Neural progenitor cell (in vitro differentiated cells): ENCODE data around the gene ARPC4. TPM values are rescaled to one million over a fixed set of nuclear protein-coding genes. Genes with fewer than 3 reads are reported as not detected.

ENCODE experiments used
- DNase-seq: peaks from one replicate; pipeline ENCODE4 v3.0.0-alpha.2; 2016; ENCODE audit warnings: low spot score
- H2AFZ ChIP-seq: fragments of 200-600 bp; sonication (generic); replicated peaks from 2 replicates; pipeline ENCODE4 v1.6.1; 2016; ENCODE audit warnings: antibody characterized with exemption
- H3F3A ChIP-seq: fragments of 200-600 bp; sonication (generic); 2 replicates; pipeline ENCODE4 v1.6.1; 2016; ENCODE audit warnings: antibody characterized with exemption, low read depth
- H3K27ac ChIP-seq: fragments of 200-600 bp; sonication (generic); 2 replicates; pipeline ENCODE4 v1.5.1; 2016; ENCODE audit warnings: mild to moderate bottlenecking
- H3K27me3 ChIP-seq: fragments of 200-600 bp; sonication (generic); 2 replicates; pipeline ENCODE4 v1.6.1; 2016; ENCODE audit warnings: mild to moderate bottlenecking, moderate library complexity
- H3K36me3 ChIP-seq: fragments of 200-600 bp; sonication (generic); 2 replicates; pipeline ENCODE4 v1.5.1; 2016
- H3K4me1 ChIP-seq: fragments of 200-600 bp; sonication (generic); 2 replicates; pipeline ENCODE4 v1.6.1; 2016; ENCODE audit warnings: mixed run types
- H3K4me2 ChIP-seq: fragments of 200-600 bp; sonication (generic); 2 replicates; pipeline ENCODE4 v1.6.1; 2016
- H3K4me3 ChIP-seq: fragments of 200-600 bp; sonication (generic); 2 replicates; pipeline ENCODE4 v1.5.1; 2016
- H3K79me2 ChIP-seq: fragments of 200-600 bp; sonication (generic); 2 replicates; pipeline ENCODE4 v1.6.1; 2016; ENCODE audit warnings: low read depth
- H3K9ac ChIP-seq: fragments of 200-600 bp; sonication (generic); 2 replicates; pipeline ENCODE4 v1.6.1; 2016
- H3K9me3 ChIP-seq: fragments of 200-600 bp; sonication (generic); 2 replicates; pipeline ENCODE4 v1.5.1; 2016; ENCODE audit warnings: low read depth
- H4K20me1 ChIP-seq: fragments of 200-600 bp; sonication (generic); 2 replicates; pipeline ENCODE4 v1.6.1; 2016; ENCODE audit warnings: low read depth
- H3K27ac Mint-ChIP-seq: 3 replicates; pipeline ENCODE4 v1.8.0; 2021; ENCODE audit warnings: mixed read lengths
- H3K27me3 Mint-ChIP-seq: 2 replicates; pipeline ENCODE4 v1.8.0; 2022; ENCODE audit warnings: low read depth, mild to moderate bottlenecking, inconsistent platforms, moderate library complexity, mixed read lengths; ENCODE audit not compliant: insufficient read depth
- H3K36me3 Mint-ChIP-seq: 3 replicates; pipeline ENCODE4 v1.8.0; 2021; ENCODE audit warnings: mixed read lengths
- H3K4me1 Mint-ChIP-seq: 3 replicates; pipeline ENCODE4 v1.8.0; 2021; ENCODE audit warnings: mixed read lengths
- H3K4me3 Mint-ChIP-seq: 3 replicates; pipeline ENCODE4 v1.8.0; 2021; ENCODE audit warnings: mild to moderate bottlenecking, moderate library complexity, mixed read lengths
- H3K9me3 Mint-ChIP-seq: 3 replicates; pipeline ENCODE4 v1.8.0; 2020; ENCODE audit warnings: mixed read lengths
- CTCF ChIP-seq: fragments of 200-600 bp; sonication (generic); IDR thresholded peaks from 2 replicates; pipeline ENCODE4 v1.5.1; 2017; ENCODE audit warnings: antibody characterized with exemption, mild to moderate bottlenecking
- EZH2 ChIP-seq: fragments of 200-600 bp; sonication (generic); IDR thresholded peaks from 2 replicates; pipeline ENCODE4 v1.6.1; 2017; ENCODE audit warnings: antibody characterized with exemption, mild to moderate bottlenecking, moderate library complexity
- EZH2phosphoT487 ChIP-seq: fragments of 200-600 bp; sonication (generic); IDR thresholded peaks from 2 replicates; pipeline ENCODE4 v1.6.1; 2017; ENCODE audit warnings: antibody characterized with exemption
- total RNA-seq: library from RNA; depleted of rRNA; stranded (reverse); fragments of >200 nt; gene quantifications from 2 replicates; pipeline ENCODE4 v1.2.3, GENCODE V29; 2015; ENCODE audit warnings: low replicate concordance

ARPC4 gene
- total RNA-seq, 1 donor from 2014 or later = 126 TPM

- Histone ChIP-seq H4K20me1 (no peaks in the 10 kb centered on the region), H3F3A (no peaks in the 10 kb centered on the region), H3K9me3 (no peaks in the 10 kb centered on the region), H3K4me3 (no peak overlapping the region), H2AFZ (no peak overlapping the region), H3K27me3 (no peaks in the 10 kb centered on the region), H3K4me2 (no peak overlapping the region), H3K9ac (no peak overlapping the region), H3K27ac (no peak overlapping the region), H3K4me1 (no peaks in the 10 kb centered on the region), H3K36me3 (no peaks in the 10 kb centered on the region), H3K79me2 (no peaks in the 10 kb centered on the region)
- Mint-ChIP-seq H3K27ac (no peak overlapping the region), H3K27me3 (peaks cover 2% of the 10 kb centered on the region), H3K4me3 (no peak overlapping the region), H3K36me3 (peaks cover 9% of the 10 kb centered on the region), H3K4me1 (no peaks in the 10 kb centered on the region), H3K9me3 (no peaks in the 10 kb centered on the region)
- TF ChIP-seq EZH2 = no peak
- no peak for DNase-seq
These were observed 41.9 kb downstream of the ARPC4 start for GRCh38 chr3:9834520-9835380.

- no peaks in the 10 kb centered on the region for H3K9me3 ChIP-seq
- no peak overlapping the region for H2AFZ ChIP-seq
- no peaks in the 10 kb centered on the region for H3F3A ChIP-seq
- no peaks in the 10 kb centered on the region for H3K79me2 ChIP-seq
- no peaks in the 10 kb centered on the region for H3K36me3 ChIP-seq
- Mint-ChIP-seq H3K36me3 (peaks cover 18% of the 10 kb centered on the region), H3K27ac (no peak overlapping the region), H3K4me3 (no peak overlapping the region), H3K27me3 (peaks cover 4% of the 10 kb centered on the region), H3K9me3 (no peaks in the 10 kb centered on the region), H3K4me1 (peaks cover 5% of the 10 kb centered on the region)
- no peak overlapping the region for H3K27ac ChIP-seq
- no peak overlapping the region for H3K9ac ChIP-seq
- TF ChIP-seq EZH2 (no peak), CTCF (no peak), EZH2phosphoT487 (no peak)
- H4K20me1 ChIP-seq = no peaks in the 10 kb centered on the region
- no peak overlapping the region for H3K4me2 ChIP-seq
- no peak for DNase-seq
- H3K27me3 ChIP-seq = no peaks in the 10 kb centered on the region
- no peak overlapping the region for H3K4me3 ChIP-seq
- no peaks in the 10 kb centered on the region for H3K4me1 ChIP-seq
These were observed 45.1 kb downstream of the ARPC4 start for GRCh38 chr3:9837701-9838582.

- peaks cover 6% of the 10 kb centered on the region for H3F3A ChIP-seq
- no peak overlapping the region for H3K4me2 ChIP-seq
- no peaks in the 10 kb centered on the region for H3K9me3 ChIP-seq
- no peak overlapping the region for H3K4me3 Mint-ChIP-seq
- no peak overlapping the region for H2AFZ ChIP-seq
- H3K4me1 Mint-ChIP-seq = peaks cover 5% of the 10 kb centered on the region
- H3K9ac ChIP-seq = no peak overlapping the region
- H3K4me3 ChIP-seq = no peak overlapping the region
- H3K27ac ChIP-seq = no peak overlapping the region
- H4K20me1 ChIP-seq = no peaks in the 10 kb centered on the region
- H3K36me3 Mint-ChIP-seq = peaks cover 18% of the 10 kb centered on the region
- no peak overlapping the region for H3K27ac Mint-ChIP-seq
- no peaks in the 10 kb centered on the region for H3K4me1 ChIP-seq
- no peaks in the 10 kb centered on the region for H3K36me3 ChIP-seq
- H3K27me3 ChIP-seq = no peaks in the 10 kb centered on the region
- H3K79me2 ChIP-seq = no peaks in the 10 kb centered on the region
- DNase-seq = no peak
- H3K9me3 Mint-ChIP-seq = no peaks in the 10 kb centered on the region
- H3K27me3 Mint-ChIP-seq = peaks cover 4% of the 10 kb centered on the region
- TF ChIP-seq EZH2 (no peak), CTCF (no peak)
These were observed 46.0 kb downstream of the ARPC4 start for GRCh38 chr3:9838856-9839255.
